Activated T-cell treated with anti-CD3 and anti-CD28 coated beads, Interleukin-2, amount 50 U/mL, for 4 hours (primary cell): ENCODE data around the gene ZNF563. TPM values are rescaled to one million over a fixed set of nuclear protein-coding genes. Genes with fewer than 3 reads are reported as not detected.
"Not testable (repeated sequence)": the region's sequence is repeated elsewhere in the genome, so short reads cannot be mapped to it uniquely, and the experiment has no call there.

Source experiments
- ATAC-seq, 2 donors: fragments of 200-7000 bp; cut with Tn5 transposase; one replicate each; pipeline ENCODE4 v1.10.0; 2021
- DNase-seq: peaks from one replicate; pipeline ENCODE4 v3.0.0-alpha.2; 2020
- H3K27me3 Mint-ChIP-seq: one replicate; pipeline ENCODE4 v1.8.0; 2021; ENCODE audit warnings: low read depth, mixed read lengths
- H3K36me3 Mint-ChIP-seq: one replicate; pipeline ENCODE4 v1.8.0; 2022; ENCODE audit warnings: mixed read lengths; ENCODE audit not compliant: insufficient read depth
- H3K4me1 Mint-ChIP-seq: one replicate; pipeline ENCODE4 v1.8.0; 2021; ENCODE audit warnings: low read depth, mixed read lengths
- H3K4me3 Mint-ChIP-seq: one replicate; pipeline ENCODE4 v1.8.0; 2021; ENCODE audit warnings: mild to moderate bottlenecking, moderate library complexity, mixed read lengths
- H3K9me3 Mint-ChIP-seq: one replicate; pipeline ENCODE4 v1.8.0; 2021; ENCODE audit warnings: mixed read lengths
- total RNA-seq, 3 donors: library from RNA; stranded (reverse); gene quantifications; one replicate each; pipeline ENCODE4 v1.2.1, GENCODE V29; 2021

Gene ZNF563
- total RNA-seq, 3 donors from 2014 or later = 1.3 to 1.6 (median 1.4) TPM

DNA sequence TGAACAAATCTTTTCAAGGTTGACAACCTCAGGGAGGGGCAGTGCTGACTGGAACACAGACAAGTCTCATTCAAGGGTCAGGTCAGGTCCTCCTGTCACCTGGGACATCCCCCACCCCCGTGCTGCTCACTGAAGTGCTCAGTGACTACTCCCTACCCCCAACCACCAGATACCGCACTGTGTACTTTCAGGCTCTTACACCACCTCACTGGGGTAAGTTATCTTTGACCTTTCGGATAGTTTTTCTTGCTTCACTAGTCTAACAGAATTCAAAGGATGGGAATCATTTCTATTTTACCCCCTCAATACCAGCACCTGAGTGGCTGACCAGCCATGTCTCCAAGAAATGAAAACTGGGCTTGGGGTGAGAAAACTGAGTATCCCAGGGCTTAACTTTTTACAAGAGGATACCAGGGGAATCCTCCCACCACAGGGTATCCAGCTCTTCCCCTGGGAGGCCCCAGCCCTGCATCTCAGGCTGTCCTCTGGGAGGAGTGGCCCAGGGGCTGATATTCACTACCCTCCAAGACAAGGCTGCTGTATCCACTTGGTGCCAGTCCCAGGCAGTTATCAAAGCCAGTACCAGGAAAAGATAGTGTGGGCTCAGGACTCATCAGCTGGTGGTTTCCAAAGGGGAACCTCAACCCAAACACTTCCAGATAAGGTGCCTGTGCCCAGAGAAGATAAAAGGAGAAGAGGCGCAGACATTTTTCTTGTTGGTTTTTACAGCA lies 2.1 kb downstream of the ZNF563 start:
- DNase-seq (peak; percentile 74), ATAC-seq (peak; percentile 45 to 64)
- Mint-ChIP-seq H3K4me3 (peak overlapping the region; percentile 95), H3K4me1 (peaks cover 40% of the 10 kb centered on the region), H3K9me3 (no peaks in the 10 kb centered on the region), H3K27me3 (no peaks in the 10 kb centered on the region), H3K36me3 (peaks cover 2% of the 10 kb centered on the region)

DNA sequence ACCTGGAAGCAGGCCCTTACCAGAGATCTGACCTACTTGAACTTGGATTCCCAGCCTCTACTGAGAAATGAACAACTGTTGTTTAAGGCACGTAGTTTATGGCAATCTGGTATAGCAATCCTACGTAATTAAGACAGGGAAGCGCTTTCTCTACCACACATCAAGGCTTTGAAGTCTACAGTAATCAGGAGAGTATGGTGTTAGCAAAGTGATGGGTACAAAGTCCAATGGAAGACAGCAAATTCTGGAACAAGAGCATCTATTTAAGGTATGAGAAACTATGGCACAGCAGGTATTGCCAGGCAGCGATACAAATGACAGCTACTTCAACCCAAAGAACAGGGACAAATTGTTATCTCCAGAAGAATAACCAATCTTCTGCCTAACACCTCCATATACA lies 3.1 kb downstream of the ZNF563 start:
- Mint-ChIP-seq H3K36me3 (peaks cover 6% of the 10 kb centered on the region), H3K9me3 (no peaks in the 10 kb centered on the region), H3K4me3 (no peak overlapping the region), H3K27me3 (no peaks in the 10 kb centered on the region), H3K4me1 (peaks cover 44% of the 10 kb centered on the region)
- DNase-seq = no peak
- no peak for ATAC-seq

DNA sequence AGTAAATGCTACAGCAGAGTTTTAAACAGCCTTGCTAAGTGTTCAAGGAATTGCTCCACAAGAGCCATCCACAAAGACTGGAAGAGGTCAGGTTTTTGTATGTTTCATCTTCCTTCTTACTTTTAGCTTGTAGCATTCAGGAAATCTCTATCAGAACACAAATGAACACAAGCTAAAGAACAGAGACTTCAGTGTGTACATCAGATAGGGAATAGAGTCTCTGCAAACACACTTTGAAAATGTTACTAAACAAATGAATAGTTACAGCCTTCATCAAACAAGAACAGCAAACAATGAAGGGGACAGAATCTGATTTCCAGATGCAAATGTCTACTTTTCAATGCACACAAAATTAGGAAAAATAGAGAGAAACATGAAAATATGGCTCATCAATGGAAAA lies 7.7 kb downstream of the ZNF563 start:
- Mint-ChIP-seq H3K36me3 (peaks cover 27% of the 10 kb centered on the region), H3K27me3 (no peaks in the 10 kb centered on the region), H3K9me3 (peaks cover 6% of the 10 kb centered on the region), H3K4me1 (peaks cover 20% of the 10 kb centered on the region), H3K4me3 (no peak overlapping the region)
- no peak for ATAC-seq
- DNase-seq = no peak

DNA sequence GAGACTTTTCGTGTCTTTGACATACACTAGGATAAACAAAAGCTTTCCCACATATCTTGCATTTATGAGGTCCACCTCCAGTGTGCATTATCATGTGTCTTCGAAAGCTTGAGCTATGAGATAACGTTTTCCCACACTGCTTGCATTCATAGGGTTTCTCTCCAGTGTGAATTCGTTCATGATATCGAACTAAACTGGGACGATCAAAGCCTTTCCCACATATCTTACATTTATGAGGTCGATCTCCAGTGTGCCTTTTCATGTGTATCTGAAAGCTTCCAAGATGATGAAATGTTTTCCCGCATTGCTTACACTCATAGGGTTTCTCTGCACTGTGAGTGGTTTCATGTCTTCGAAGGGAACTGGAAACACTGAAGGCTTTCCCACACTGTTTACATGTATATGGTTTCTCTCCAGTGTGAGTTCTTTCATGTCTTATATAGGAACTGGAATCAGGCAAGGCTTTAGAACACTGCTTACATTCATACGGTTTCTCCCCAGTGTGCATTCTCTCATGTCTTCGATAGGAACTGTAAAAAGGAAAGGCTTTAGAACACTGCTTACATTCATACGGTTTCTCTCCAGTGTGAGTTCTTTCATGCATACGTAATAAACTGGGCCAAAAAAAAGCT lies 14.5 kb downstream of the ZNF563 start:
- DNase-seq = no peak
- no peak for ATAC-seq
- Mint-ChIP-seq H3K4me1 (peaks cover 3% of the 10 kb centered on the region), H3K4me3 (no peak overlapping the region), H3K27me3 (no peaks in the 10 kb centered on the region), H3K36me3 (peaks cover 40% of the 10 kb centered on the region), H3K9me3 (peaks cover 20% of the 10 kb centered on the region)

DNA sequence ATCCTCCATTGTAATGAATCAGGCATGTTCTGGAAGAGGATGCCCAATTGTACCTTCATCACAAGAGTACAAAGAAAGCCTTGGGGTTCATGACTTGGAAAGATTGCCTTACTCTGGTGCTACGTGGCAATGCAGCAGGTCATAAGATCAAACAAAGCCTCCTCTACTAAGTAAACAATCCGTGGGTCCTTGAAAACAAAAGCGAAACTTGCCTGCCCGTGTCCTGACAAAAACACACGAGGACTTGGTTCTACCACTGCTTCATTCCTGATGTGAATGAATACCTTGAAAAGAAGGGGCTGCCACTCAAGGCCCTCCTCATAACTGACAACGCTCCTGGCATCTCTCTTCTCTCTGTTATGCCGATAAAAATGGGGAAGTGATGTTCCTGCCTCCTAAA lies 18.9 kb downstream of the ZNF563 start:
- no peak overlapping the region for H3K4me3 Mint-ChIP-seq
- H3K36me3 Mint-ChIP-seq = peaks cover 22% of the 10 kb centered on the region
- H3K9me3 Mint-ChIP-seq = peaks cover 12% of the 10 kb centered on the region
- no peaks in the 10 kb centered on the region for H3K27me3 Mint-ChIP-seq
- ATAC-seq (no peak), DNase-seq (no peak)
- peaks cover 3% of the 10 kb centered on the region for H3K4me1 Mint-ChIP-seq

DNA sequence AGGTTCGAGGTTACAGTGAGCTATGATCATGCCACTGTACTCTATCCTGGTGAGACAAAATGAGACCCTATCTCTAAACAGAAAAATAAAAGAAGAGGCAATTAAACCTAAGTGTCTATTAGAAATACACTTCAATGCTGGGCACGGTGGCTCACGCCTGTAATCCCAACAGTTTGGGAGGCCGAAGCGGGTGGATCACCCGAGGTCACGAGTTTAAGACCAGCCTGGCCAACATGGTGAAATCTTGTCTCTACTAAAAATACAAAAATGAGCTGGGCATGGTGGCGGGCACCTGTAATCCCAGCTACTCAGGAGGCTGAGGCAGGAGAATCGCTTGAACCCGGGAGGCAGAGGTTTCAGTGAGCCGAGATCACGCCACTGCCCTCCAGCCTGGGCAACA lies 24.5 kb downstream of the ZNF563 start:
- not testable (repeated sequence) for H3K4me3 Mint-ChIP-seq, H3K36me3 Mint-ChIP-seq, ATAC-seq

DNA sequence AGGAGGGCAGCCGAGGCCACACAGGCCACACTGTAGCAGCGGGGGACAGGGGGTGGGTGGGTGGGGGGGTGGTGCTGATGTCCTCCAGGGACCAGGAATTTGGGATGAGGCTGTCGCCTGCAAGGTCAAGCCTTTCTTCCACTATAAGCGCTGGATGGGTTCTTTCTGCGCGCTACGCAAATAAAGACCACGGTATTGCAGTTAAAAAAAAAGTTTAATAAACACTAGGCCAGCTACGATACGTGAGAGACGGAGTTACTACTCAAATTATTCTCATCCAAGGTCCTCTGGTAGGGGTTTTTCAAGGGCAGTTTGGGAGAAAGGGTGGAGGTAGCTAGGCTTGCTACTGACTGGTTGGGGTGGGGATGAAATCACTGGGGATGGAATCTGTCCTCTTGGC lies 38.2 kb downstream of the ZNF563 start:
- Mint-ChIP-seq H3K4me1 (peaks cover 32% of the 10 kb centered on the region), H3K9me3 (no peaks in the 10 kb centered on the region), H3K36me3 (peaks cover 10% of the 10 kb centered on the region), H3K4me3 (peak overlapping the region; percentile 100), H3K27me3 (no peaks in the 10 kb centered on the region)
- DNase-seq (no peak), ATAC-seq (peak in 1 of 2 donors; percentile 12)

More for the DNA sequence above, 24.5 kb downstream of the ZNF563 start:
- H3K4me1 Mint-ChIP-seq, H3K9me3 Mint-ChIP-seq, H3K27me3 Mint-ChIP-seq, DNase-seq: not testable (repeated sequence)

DNA sequence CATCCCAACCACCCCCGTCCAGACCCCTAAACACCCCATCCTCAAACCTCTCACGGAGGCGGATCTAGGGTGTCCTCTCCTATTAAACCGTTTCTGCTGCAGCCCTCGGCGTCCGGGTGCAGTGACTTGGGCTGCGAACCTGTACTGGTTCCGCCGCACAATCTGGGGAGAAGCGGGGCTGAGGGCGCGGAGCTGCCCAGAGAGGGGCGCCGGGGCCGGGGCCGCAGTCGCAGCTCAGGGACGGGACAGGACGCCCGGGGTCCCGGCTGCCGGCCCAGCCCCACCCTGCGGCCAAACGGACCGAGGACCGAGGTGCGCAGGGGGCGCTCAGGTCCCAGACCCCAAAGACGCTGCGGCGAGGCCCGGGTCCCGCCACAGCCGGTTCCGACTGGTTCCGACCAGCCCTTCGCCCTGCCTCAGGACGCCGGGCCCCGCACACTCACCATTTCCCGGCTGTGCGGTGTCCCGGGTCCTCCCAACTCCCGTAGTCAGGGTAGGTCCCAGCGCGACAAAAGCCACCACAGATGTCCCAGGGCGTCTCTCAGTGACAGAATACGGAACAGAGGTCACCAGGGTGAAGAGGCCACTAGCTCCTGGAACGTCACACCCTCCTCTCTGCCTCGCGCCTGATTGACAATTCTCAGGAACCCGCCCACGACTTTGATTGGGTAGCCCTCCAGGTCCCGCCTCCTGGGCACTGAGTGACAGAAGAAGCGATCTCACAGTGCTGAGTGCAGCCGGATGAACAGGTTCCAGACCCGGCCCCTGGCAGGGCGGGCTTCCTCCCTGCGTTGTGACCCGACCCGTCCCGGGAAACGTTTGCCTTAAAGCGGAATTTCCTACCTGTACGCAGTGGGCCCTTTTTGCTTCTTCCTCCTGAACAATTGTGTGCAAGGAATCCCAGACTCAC lies 38.9 kb downstream of the ZNF563 start, which contains the start of gene ZNF44:
ZNF44 (minus strand) TSS at position 635 of the 910 bp plus-strand sequence; CDS start at position 446, 189 bp downstream.
- H3K4me1 Mint-ChIP-seq = peaks cover 36% of the 10 kb centered on the region
- H3K36me3 Mint-ChIP-seq = peaks cover 10% of the 10 kb centered on the region
- peak; percentile 91 for DNase-seq
- peak; percentile 98 to 99 for ATAC-seq
- H3K4me3 Mint-ChIP-seq = peak within 1 kb of the TSS; percentile 100
- H3K27me3 Mint-ChIP-seq = no peaks in the 10 kb centered on the region
- H3K9me3 Mint-ChIP-seq = no peaks in the 10 kb centered on the region

DNA sequence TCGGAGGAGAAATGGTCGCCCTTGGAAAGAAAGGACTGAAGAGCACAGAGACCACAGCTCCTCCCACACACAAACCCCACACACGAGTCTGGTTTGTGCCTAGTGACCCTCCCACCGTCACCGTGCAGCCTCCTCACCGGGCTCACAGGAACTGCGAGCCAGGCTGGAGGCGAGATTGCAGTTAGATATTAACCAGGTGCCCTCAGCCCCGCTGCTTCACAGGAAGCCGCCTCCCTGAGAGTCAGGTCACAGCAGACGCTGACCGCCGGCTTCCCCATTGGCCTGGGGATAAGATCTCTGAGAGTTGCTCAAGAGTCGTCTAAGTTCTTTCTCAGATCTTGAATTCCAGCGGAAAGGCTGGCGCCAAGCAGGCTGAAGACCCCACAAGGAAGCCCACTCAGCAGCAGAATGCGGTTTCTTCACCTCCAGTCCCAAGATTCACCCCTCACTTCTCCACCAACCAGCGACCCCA lies 39.6 kb downstream of the ZNF563 start:
- H3K36me3 Mint-ChIP-seq = peaks cover 10% of the 10 kb centered on the region
- ATAC-seq (no peak), DNase-seq (peak; percentile 16)
- no peaks in the 10 kb centered on the region for H3K27me3 Mint-ChIP-seq
- peaks cover 43% of the 10 kb centered on the region for H3K4me1 Mint-ChIP-seq
- peak overlapping the region; percentile 100 for H3K4me3 Mint-ChIP-seq
- H3K9me3 Mint-ChIP-seq = no peaks in the 10 kb centered on the region

DNA sequence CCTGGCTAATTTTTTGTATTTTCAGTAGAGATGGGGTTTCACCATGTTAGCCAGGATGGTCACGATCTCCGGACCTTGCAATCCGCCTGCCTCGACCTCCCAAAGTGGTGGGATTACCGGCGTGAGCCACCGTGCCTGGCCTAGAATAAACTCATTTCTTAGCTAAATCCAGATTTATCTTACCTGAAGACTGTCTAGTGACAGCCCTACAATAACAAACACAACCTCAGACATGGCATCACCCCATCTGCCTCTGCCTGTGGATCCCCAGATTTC lies 43.7 kb downstream of the ZNF563 start:
- Mint-ChIP-seq H3K9me3 (no peaks in the 10 kb centered on the region), H3K4me3 (peak overlapping the region; percentile 61), H3K4me1 (peaks cover 54% of the 10 kb centered on the region), H3K27me3 (no peaks in the 10 kb centered on the region), H3K36me3 (peaks cover 14% of the 10 kb centered on the region)
- DNase-seq (no peak), ATAC-seq (no peak)

DNA sequence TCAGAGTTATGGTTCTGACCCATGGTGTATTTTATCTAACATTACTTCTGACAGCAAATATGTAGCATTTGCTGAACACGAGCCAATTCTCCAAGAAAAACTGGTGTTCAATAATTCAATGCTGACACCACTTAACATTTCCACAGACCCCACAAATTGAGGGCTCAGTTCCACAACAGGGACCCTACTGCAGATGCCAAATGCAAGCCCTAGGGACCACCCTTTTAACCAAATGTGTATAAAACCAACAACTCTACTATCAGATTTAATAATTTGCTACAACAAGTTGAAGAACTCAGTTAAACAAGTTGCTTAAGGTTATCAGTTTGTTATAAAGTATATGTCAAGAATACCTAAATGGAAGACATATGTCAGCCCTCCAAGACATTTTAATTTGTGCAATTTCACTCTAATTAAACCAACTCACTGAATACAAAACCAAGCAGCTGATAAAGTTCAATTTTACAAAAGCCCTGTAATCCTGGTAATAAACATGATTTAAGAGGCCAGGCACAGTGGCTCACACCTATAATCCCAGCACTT lies 45.4 kb downstream of the ZNF563 start:
- DNase-seq (no peak), ATAC-seq (no peak)
- H3K4me3 Mint-ChIP-seq = no peak overlapping the region
- H3K9me3 Mint-ChIP-seq = no peaks in the 10 kb centered on the region
- H3K27me3 Mint-ChIP-seq = no peaks in the 10 kb centered on the region
- H3K36me3 Mint-ChIP-seq = peaks cover 17% of the 10 kb centered on the region
- H3K4me1 Mint-ChIP-seq = peaks cover 47% of the 10 kb centered on the region

DNA sequence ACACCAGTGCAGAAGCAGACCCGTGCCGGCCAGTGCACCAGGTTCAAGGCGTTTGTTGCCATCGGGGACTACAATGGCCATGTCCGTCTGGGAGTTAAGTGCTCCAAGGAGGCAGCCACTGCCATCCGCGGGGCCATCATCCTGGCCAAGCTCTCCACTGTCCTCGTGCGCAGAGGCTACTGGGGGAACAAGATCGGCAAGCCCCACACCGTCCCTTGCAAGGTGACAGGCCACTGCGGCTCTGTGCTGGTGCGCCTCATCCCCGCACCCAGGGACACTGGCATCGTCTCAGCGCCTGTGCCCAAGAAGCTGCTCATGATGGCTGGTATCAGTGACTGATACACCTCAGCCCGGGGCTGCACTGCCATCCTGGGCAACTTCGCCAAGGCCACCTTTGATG lies 48.8 kb downstream of the ZNF563 start:
- Mint-ChIP-seq H3K4me1 (peaks cover 51% of the 10 kb centered on the region), H3K4me3 (no peak overlapping the region), H3K27me3 (no peaks in the 10 kb centered on the region), H3K36me3 (peaks cover 7% of the 10 kb centered on the region), H3K9me3 (no peaks in the 10 kb centered on the region)
- DNase-seq (no peak), ATAC-seq (no peak)

DNA sequence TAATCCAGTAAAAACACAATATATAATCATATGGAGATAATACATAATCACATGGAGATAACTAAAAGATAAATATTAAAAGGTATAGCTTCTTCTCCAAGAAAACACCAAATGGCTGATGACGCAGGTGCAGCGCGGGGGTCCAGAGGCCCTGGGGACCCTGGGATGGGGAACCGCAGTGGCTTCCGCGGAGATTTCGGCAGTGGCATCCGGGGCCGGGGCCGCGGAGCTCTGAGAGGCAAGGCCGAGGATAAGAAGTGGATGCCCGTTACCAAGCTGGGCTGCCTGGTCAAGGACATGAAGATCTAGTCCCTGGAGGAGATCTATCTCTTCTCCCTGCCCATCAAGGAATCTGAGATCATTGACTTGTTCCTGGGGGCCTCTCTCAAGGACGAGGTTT lies 49.2 kb downstream of the ZNF563 start:
- Mint-ChIP-seq H3K27me3 (no peaks in the 10 kb centered on the region), H3K4me3 (no peak overlapping the region), H3K9me3 (no peaks in the 10 kb centered on the region), H3K4me1 (peaks cover 51% of the 10 kb centered on the region), H3K36me3 (peaks cover 11% of the 10 kb centered on the region)
- DNase-seq (no peak), ATAC-seq (no peak)

DNA sequence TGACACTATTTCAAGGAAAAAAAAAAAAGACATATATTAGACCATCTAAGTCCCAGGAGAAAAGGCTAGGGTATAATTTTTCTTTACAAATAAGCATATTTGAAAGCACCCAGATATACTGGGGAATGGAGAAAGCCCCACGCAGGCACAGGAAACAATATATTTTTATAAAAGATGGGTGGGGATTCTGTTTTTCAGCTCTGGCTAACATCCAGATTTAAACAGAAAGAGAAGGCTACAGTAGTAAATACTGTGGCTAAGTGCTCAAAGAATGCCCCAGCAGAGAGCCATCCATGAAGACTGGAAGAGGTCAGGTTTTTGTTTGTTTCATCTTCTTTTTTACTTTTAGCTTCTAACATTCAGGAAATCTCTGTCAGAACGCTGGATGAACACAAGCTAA lies 54.7 kb downstream of the ZNF563 start:
- no peak for DNase-seq
- Mint-ChIP-seq H3K4me3 (no peak overlapping the region), H3K9me3 (peaks cover 23% of the 10 kb centered on the region), H3K4me1 (peaks cover 46% of the 10 kb centered on the region), H3K27me3 (no peaks in the 10 kb centered on the region), H3K36me3 (peaks cover 43% of the 10 kb centered on the region)
- ATAC-seq = no peak
